ENCODE data around the gene COX6B2. TPM values are rescaled to one million over a fixed set of nuclear protein-coding genes. Genes with fewer than 3 reads are reported as not detected.

Gene COX6B2
- total RNA-seq, 1 donor from 2014 or later: not detected

GRCh38 chr19:55383279-55384130 is 29.0 kb upstream of the COX6B2 start:
- peak; percentile 29 for DNase-seq (ENCODE audit: low read depth, low spot score)

- DNase-seq (ENCODE audit: low read depth, low spot score): no peak
These were observed 28.1 kb upstream of the COX6B2 start for GRCh38 chr19:55382522-55383054.

- no peak for DNase-seq (ENCODE audit: low read depth, low spot score)
These were observed 27.5 kb upstream of the COX6B2 start for GRCh38 chr19:55382013-55382412.

DNA sequence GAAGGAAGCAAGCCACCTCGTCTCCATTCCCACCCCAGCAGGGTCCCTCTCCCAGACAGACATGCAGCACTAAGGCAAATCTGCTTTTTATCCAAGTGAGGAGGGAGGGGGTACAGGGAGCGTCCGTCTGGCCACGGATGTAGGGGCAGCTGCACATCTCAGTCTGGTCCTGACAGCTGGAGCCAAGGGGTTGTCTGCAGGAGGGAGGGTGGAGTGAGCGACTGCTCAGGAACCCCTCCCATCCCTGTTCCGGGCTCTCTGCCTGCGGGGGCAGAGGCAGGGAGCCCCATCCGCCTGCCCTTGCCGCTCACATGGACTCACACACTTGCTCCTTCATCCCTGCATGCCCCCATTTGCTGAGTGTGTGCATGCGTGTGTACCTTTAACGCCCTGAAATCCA is 24.7 kb upstream of the COX6B2 start:
- DNase-seq (ENCODE audit: low read depth, low spot score): no peak

DNA sequence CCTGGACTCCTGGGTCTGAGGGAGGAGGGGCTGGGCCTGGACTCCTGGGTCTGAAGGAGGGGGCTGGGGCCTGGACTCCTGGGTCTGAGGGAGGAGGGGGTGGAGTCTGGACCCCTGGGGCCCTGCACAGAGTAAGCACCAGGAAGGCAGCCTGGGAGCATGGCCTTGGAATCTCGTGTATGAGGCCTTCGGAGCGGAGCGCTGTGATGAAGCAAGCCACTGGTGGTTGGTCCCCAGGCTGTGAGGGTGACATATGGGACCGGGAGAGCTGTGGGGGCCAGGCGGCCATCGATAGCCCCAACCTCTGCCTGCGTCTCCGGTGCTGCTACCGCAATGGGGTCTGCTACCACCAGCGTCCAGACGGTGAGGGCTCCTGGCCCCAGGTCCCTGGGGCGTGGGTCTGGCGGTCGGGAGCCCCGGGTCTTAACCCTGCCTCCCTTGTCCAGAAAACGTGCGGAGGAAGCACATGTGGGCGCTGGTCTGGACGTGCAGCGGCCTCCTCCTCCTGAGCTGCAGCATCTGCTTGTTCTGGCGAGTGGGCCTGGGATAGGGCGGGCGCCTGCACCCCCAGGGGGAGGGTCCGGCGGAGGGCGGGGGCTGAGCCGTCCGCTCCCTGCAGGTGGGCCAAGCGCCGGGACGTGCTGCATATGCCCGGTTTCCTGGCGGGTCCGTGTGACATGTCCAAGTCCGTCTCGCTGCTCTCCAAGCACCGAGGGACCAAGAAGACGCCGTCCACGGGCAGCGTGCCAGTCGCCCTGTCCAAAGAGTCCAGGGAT is 23.0 kb upstream of the COX6B2 start:
- DNase-seq (ENCODE audit: low read depth, low spot score): no peak

DNA sequence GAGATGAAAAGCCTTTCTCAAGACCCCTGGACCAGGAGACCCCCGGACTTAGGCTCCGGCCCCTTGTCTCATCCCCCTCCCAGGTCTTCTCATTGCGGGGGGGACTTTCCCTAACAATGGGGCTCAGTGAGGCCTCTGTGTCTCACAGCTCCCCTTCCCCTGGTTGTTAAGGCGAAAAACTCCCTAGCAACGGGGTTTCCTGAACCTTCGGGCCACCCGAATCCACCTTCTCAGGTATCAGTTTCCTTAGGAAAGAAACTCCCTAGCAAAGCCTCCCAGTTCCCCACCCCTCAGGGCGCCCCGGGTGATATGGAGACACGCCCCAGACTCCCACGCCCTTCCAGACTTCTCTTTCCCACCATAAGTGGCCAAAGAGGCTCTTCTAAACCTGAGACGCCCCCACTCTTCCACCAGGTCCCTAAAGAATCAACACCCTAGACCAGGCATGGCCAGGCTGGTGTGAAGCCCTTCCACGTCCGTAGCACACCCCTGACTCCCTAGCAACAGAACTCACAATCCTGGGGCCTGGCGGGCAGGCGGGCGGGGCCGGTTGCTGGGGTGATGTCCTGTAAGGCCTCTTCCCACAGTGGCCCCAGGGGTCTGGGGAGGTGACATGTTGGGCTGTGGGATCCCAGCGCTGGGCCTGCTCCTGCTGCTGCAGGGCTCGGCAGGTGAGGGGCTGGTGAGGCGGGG is 21.9 kb upstream of the COX6B2 start, which contains the start of gene TMEM190:
TMEM190 (plus strand) TSS at position 586 of the 693 bp plus-strand sequence; CDS start at position 614, 28 bp downstream.
- no peak for DNase-seq (ENCODE audit: low read depth, low spot score)

- DNase-seq (ENCODE audit: low read depth, low spot score): no peak
These were observed 19.7 kb upstream of the COX6B2 start for GRCh38 chr19:55373993-55374757.

DNA sequence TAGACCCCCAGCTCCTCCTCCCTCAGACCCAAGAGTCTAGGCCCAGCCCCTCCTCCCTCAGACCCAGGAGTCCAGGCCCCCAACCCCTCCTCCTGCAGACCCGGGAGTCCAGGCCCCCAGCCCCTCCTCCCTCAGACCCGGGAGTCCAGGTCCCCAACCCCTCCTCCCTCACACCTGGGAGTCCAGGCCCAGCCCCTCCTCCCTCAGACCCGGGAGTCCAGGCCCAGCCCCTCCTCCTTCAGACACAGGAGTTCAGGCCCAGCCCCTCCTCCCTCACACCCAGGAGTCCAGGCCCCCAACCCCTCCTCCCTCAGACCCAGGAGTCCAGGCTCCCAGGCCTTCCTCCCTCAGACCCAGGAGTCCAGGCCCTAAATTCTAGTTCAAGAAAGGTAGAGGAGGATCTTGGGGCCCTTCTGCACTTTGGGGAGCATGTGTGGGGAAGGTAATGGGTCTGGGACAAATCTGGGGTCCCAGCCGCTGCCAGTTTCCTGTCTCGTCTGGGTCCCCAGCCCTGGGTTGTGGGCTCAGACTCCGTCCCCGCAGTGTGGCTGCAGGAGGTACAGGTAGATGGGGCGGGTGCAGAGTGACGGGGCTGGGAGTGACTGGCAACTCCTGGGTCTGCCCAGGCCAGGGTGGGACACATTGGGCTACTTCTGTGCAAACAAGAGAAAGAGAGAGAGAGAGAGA is 18.9 kb upstream of the COX6B2 start:
- no peak for DNase-seq (ENCODE audit: low read depth, low spot score)

DNA sequence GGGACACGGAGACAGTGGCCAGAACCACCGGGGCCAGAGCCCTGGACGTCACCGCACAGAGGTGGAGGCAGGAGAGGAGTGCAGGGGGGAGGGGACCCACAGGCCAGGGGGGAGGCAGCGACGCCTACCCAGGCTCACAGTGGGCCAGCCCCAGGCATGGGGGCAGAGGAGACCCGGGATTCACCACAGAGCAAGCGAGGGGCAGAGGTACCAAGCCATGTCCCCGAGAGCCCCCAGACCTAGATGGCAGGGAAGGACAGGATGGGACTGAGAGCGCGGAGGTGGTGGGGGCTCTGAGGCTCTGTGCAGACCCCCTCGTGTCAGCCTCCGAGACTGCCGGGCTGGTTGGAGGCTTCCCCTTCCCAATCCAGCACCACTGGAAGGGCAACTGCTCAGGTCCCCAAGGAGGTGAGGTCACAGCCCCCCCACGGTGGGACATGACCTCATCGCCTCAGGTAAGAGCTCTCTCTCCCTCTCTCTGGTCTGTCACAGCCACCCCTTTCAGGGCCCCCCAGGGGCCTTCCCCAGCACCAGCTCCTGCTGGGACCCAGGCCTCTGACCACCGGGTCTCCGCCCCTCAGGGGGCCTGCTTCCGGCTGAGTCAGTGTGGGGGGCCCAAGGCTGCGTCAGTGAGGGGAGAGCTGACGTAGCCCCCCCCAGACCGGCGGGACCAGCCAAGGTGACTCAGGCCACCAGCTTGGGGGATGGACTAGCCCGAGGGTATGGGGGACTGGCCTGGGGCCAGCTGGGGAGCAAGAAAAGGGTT is 18.0 kb upstream of the COX6B2 start:
- no peak for DNase-seq (ENCODE audit: low read depth, low spot score)

DNA sequence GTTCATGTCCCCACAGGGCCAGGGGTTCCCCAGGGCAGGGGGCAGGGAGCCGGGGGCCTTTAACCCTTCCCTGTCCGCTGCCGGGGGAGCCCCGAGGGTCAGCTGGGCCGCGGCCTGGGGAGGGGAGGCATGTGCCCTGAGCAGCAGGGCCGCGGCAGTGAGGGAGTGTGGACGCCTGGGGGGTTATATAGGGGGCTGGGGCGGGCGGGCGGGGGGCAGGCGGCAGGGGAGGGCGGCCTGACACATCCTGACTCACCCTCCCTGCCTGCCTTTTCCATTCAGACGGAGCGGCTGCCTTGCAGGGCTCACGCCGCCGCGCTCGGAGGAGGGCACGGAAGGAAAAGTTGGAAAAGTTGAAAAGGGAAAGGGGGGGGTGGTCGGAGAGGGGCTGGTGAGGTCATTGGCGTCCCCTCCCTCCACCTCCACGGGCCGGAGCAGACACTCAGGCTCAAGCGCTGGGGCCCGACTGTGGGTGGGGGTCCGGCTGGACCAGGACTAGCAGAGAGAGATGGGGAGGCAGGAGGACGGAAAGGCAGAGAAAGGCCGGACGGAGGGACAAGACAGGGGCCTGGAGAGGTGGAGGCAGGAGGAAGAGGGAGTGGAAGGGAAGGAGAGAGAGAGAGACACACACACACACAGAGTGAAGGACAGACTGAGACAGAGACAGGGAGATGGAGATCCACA is 15.9 kb upstream of the COX6B2 start, which contains the start of gene IL11:
IL11 (minus strand) TSS at position 159 of the 684 bp plus-strand sequence; CDS start at position 6, 153 bp downstream.
- no peak for DNase-seq (ENCODE audit: low read depth, low spot score)

GRCh38 chr19:55369653-55370304 is 15.3 kb upstream of the COX6B2 start:
- no peak for DNase-seq (ENCODE audit: low read depth, low spot score)

DNA sequence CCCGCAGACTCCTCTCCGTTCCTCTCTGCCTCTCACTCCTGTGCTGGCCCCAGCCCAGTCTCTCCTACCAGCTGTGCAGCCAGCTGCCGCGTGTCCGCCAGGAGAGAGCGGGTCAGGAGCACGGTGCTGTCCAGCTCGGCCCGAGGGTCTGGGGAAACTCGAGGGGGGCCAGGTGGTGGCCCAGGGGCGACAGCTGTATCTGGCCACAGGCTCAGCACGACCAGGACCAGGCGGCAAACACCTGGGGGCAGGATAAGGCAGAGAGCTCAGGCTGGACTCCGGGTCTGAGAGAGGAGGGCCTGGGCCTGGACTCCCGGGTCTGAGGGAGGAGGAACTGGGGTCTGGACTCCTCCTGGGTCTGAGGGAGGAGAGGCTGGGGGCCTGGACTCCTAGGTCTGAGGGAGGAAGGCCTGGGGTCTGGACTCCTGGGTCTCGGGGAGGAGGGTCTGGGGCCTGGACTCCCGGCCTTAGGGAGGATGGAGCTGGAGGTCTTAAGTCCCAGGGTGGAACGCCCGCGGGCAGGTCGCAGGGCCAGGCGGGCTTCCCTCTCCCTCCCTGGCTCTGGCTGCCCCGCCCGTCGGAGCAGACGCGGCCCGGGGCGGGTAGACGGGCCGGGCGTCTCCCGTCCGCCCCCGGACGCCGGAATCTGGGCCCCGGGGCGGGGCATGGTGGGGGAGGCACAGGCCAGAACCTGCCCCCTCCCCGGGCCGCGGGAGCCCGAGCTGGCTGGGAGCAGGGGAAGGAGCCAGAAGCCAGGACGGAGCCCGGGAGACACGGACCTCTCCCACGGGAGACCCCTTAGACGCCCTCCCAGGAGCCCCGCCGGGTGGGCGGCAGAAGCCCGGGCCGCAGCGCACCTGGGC is 14.4 kb upstream of the COX6B2 start:
- DNase-seq (ENCODE audit: low read depth, low spot score): no peak

GRCh38 chr19:55368106-55368505 is 13.6 kb upstream of the COX6B2 start:
- DNase-seq (ENCODE audit: low read depth, low spot score): no peak

DNA sequence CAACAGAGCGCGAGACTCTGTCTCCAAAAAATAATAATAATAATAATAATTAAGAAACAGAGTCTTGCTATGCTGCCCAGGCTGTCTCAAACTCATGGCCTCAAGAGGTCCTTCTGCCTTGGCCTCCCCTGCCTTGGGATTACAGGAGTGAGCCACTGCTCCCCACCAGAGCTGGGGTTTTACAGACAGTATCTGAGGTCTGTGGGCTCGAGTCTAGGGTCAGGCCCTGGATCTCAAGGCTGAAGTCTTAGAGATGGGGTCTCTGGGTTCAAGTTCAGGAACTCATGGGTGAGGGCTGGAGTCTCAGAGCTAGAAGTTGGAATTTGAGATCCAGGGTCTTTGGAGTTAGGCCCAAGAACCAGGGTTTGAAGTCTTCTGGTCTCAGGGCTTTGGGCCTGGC is 12.3 kb upstream of the COX6B2 start:
- DNase-seq (ENCODE audit: low read depth, low spot score): no peak

DNA sequence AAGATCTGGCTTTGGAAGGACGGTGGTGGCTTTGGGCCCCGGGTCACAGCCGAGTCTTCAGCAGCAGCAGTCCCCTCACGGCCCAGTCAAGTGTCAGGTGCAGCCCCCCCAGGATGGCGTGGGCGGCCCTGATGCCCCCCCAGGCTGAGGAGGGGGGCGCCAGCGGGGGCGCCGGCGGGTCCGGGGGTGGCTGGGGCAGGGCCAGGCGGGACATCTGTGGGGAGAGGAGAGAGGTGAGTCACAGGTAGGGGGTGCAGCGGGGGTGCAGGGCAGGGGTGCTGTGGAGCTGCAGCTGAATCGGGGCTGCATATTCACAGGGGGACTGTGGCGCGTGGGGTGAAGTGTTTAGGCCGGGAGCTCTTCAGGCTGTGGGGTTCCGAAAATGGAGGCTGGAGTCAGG is 11.4 kb upstream of the COX6B2 start:
- no peak for DNase-seq (ENCODE audit: low read depth, low spot score)

- DNase-seq (ENCODE audit: low read depth, low spot score): no peak
These were observed 10.7 kb upstream of the COX6B2 start for GRCh38 chr19:55365245-55365644.

GRCh38 chr19:55362990-55363716 is 8.6 kb upstream of the COX6B2 start, which contains the start of gene GARIN5B:
Gene GARIN5B, minus strand, starts transcription at chr19:55363260. Its CDS starts 194 bp downstream, at chr19:55363066.
- no peak for DNase-seq (ENCODE audit: low read depth, low spot score)
